HG03159 (cell line): ENCODE measurements around the gene CLSTN2.

Experiments
- ATAC-seq: cut with Tn5 transposase; IDR thresholded peaks from one replicate; pipeline ENCODE4 v1.9.1; 2021; ENCODE audit warnings: mild to moderate bottlenecking, moderate library complexity; ENCODE audit not compliant: unreplicated experiment

CLSTN2 gene

DNA sequence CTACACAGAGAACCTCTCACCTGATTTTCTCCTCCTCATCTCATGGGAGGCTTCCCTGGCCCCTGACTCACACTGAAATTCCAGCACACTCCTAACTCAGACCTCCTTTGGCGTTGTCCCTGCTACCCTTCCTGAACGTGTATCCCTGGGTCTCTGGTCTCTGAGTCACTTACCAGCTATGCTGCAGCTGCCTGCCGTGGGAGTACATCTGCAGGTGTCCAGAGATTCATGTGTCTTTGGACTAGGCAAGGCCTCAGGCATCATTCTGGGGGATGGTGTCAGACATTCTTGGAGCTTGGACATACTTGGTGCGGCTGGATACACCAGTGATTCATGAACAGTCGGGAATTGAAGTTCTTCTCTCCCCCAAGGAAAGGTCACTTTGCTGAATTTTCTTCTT, 594.1 kb downstream of the CLSTN2 start:
- no peak for ATAC-seq

DNA sequence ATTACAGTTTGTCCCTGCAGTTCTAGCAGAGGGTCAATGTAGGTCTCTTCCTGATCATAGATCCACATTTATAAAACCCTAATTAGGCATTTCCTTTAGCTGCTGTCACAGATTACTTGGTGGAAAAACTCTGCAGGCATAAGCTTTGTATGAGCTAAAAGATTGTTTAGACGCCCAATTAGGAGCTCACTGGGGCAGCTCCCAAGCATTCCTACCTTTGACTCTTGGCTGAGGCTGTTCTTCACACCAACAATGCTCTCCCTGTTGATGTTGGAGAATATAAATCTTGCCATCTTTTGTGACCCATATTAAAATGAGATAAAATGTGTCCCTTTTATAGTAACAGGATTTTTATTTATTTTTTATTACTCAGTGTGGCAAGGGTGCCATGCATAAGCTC, 594.6 kb downstream of the CLSTN2 start:
- ATAC-seq, result no peak

DNA sequence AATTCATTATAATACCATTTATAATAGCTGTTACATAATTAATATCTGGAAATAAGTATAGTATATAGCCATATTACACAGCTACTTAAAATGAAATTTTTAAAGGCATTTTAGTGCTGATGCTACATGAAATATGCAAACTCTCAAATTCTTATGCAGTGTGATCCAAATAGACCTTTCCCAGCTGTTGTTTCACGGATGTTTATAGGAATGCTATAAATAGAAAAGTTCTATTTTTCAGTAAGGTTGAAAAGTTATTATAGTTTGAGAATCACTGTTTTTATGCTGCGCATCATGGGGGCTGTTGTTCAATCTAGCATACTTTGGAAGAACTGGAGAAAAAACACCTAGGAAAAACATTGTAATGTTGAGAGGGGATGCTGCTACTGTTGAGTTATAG, 595.1 kb downstream of the CLSTN2 start:
- ATAC-seq, result no peak

DNA sequence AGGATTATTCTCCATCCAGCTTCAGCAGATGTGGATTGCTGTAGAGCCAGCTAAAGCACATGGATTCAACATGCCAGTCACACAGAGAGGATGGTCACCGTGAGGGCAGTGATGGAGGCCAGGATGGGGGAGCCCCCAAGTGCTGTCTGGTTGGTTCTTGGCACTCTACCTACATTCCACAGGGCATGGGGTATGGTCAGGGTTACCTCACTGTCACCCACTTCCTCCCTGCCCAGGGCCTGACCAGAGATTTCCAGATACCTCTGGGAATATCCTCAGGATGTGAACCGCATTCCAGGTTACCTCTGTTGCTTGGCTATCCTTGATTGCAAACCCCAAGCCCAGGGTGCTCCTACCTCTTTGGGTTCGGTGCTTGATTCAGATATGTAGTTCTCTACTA, 595.6 kb downstream of the CLSTN2 start:
- no peak for ATAC-seq

DNA sequence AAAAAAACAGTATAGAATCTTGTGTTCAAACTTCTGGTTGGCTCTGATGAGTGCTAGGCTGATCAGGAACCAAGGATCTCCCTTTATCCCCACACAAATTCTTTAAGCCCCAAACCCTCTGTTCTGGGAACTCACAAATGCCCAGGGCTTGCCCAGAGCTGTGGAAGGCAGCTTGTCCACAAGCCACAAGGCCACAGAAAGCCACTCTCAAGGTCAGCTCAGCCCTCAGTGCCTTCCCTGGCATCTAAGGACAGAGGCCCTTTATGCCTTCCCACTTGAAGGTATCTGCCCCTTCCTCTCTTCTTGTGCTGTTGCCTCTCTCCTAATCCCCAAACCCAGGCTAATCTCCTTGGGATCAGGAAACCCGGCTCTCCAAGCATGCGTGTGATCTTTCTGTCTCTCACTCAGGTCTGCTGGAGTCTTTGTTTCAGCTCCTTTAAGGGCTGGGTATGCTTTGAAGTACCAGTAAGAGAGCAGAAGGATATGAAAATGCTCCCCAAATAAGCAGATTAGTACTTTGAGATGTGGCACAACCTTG, 597.9 kb downstream of the CLSTN2 start:
- no peak for ATAC-seq

DNA sequence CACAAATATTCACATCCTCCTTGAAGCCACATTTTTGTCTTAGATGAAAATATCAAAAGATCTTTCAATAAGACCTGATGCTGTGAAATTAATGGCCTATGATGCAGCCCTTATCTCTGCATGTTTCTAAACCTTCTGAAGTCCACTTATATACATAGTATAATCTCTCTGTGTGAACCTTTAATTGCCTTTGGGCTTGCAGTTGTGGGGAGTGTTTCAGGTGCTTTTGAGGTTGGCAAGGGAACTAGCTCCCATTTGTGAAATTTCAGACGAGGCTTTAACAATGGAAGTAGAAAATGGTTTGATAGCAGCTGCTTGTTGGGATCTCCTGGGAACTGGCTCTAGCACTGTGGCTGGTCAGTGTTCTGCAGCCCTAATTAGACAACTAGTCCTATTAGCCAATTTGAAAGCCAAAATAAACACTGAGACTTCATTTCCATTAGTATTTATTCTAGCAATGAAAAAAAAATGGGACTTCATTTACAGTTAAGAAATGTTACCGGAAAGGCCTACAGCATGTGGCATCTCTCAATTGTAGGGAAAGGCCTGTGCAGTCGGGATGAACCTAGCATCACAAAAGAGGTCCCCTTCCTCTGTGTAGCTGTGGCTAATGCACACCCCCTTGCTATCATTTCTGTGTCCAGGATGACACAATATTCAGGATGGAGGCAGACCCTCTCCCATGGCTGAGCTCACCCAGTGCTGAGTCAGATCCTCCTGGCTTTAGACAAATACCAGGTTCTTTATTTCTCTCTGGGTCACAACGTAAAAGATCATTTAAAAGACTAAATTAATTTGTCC, 602.1 kb downstream of the CLSTN2 start:
- ATAC-seq, result no peak

DNA sequence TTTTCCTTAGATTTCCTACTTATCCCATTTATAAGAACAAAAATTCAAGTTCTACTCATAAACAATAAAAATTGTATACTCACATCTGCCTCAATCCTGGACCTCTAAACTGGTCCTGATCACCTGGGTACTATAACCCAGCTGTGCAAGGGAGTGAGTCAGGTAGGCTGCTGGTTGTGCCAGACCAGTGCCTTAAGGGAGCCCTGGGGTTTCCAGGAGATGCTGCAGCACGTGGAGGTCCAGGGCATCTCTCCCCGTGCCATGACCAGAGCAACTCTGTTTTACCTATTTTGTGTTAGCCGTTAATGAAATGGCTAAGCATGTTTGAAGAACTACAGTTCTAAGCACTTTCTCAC, 602.7 kb downstream of the CLSTN2 start:
- no peak for ATAC-seq

DNA sequence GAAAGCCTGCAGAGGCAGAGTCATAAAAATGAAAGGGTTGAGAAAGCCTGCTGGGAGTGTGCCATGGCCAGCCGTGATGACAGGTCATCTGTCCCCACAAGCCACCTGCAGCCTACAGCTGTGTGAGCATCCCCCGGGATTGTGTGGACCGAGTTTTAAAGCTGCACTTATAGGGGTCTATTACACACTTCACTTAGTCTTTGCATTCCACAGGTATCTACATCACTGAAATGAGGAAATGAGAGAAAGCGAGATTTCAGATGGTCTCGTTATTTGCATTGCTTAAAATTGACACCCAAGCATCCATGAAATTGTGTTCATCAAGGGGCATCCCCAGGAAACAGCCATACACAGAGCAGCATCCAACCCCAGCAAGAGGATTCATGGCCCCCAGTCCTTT, 605.3 kb downstream of the CLSTN2 start:
- ATAC-seq, result peak; percentile 78

DNA sequence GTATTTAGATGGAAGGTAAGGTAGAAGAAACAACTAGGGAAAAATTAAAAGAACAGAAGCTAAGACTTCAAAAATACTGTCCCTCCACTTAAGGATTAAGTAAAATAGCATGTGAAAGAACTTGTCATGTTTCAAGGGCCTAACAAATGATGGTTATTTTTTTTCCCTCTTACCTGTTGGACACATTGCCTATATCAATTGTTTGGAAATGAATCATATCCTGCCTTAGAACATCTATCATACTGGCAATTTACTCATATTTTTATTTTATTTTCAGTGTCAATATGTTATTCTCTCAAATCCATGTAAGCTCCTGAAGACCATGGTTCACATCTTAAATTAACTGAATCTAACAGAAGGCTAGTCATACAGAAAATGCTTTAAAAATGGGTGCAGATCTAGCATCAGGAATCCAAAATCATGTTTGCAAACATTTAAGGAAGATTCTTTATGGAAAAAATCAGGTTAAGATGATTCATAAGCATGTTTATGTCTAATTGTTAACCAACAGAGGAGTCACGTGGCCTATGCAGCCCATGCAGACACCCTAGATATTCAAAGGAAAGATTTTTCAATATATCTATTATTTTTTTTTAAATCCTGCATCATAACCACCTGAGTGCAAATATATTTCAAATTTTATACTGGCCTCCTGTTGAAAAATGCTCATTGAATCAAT, 607.1 kb downstream of the CLSTN2 start:
- no peak for ATAC-seq

DNA sequence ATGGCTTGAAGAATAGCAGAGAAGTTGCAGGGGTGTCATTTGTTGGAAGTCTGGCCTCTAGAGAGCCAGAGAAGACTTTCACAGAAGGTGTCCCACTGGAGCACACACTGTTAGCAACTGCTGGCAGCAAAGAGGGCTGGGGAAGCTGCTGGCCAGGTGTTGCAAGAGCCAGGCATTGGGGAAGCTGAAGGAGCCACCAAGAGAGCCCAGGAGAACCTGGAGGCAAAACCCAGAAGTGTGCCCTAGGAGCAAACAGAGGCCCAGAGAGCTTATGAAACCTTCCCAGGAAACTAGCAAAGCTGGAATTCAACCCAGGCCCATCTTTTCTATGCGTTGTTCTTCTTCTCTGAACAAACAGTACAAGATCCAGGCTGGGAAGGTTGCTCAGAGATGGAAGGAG, 610.2 kb downstream of the CLSTN2 start:
- no peak for ATAC-seq

DNA sequence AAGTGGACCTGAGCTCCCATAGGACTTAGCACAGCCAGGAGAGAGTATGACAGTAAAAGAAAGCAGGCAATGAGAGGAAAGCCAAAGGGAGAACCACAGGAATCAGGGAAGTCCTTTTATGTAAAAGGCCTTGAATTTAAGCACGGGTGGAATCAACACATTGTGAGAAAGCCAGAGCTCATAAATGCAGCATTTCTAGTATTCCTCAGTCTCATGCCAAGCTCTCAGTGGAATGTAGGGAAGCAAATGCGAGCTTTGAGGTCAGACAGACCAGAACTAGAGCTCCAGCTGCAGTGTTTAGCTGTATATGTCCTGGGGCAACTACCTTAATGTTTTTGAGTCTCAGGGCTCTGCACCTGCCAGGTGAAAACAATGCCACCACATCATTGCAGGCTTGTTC, 610.8 kb downstream of the CLSTN2 start:
- no peak for ATAC-seq

DNA sequence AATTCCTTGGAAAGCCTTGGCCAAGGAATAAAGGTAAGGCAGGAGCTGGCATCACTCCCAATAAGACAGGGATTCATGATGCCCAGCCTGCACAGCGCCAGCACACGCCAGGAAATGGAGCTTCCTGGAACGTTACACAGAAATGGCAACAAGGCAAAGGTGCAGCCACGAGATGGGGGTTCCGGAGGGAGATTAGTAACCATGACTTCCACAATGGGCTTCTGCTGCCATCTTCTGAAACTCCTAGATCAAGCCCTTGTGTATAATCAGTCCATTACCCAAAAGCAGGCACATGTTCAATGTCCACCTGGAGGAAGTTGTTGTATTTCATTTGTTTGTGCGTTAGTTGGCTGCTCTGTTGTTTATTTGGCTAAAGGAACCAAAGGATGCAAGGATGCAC, 611.7 kb downstream of the CLSTN2 start:
- no peak for ATAC-seq

DNA sequence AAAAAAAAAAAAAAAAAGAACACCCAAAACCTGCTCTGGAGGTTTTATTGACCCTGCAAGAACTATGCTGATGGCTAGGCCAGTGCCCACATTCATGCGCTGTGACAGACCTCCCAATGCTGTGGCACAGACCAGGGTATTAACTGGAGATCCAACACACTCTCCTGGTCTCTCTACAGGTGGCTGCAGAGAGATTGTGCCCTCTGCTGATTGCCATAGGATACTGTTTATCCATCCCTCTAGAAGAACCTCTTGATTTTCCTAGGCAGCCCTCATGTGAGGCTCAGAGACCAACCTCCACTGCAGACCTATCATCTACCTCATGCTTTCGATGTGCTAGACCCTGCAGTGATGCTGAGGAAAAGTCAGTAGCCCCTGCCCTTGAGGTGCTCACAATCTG, 617.4 kb downstream of the CLSTN2 start:
- no peak for ATAC-seq

DNA sequence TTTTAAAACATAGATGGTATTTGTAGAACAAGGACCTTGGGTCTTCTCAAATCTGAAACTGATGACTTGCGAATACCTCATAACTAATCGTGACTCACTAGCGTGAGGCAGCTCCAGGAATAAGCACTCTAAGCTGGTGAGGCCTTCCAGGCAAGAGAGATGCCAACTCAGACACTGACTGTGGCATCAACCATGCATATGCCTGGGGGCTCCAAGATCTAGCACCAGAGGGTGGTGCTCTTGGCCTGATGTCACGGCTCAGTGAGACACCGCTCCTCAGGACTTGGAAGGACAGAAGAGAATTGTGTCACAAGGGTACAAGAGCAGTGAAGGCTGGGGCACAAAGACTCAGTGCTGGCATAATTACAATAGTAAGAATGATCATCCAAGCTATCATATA, 617.9 kb downstream of the CLSTN2 start:
- ATAC-seq, result no peak

DNA sequence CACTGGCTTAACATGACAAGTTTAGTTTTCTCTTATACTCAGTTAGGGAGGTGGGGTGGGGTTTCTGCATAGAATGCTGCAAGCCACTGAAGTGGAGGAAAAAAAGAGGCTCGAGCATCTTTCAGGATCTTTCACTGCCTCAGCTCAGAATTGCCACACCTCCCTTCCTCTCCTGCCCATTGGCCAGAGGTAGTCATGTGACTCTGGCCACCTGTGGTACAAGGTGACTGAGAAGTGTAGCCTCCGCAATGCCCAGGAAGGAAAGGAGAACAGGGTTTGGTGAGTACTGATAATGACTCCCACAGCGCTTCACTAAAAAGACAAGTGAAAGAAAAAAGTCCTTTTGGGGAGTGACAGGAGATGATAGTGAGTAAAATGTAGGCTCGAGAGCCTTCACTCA, 618.6 kb downstream of the CLSTN2 start:
- no peak for ATAC-seq

DNA sequence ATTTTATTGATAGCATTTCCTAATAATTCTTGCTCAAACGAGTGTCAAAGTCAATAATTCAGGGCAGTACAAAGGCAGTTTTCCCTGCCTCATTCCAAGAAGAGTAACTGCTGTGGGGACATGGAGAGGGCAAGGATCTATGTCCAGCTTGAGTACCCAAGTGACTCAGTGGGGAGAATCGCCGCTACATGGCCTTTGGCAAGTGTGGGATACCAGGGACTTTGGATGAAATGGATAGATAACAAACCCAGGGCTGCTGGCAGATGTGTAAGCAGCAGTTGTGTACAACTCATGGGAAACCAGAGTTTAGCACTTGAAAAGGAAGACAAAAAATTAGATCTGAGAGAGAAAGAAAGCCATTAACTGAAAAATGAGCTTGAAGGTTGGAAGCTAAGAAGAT, 620.7 kb downstream of the CLSTN2 start:
- ATAC-seq, result no peak

DNA sequence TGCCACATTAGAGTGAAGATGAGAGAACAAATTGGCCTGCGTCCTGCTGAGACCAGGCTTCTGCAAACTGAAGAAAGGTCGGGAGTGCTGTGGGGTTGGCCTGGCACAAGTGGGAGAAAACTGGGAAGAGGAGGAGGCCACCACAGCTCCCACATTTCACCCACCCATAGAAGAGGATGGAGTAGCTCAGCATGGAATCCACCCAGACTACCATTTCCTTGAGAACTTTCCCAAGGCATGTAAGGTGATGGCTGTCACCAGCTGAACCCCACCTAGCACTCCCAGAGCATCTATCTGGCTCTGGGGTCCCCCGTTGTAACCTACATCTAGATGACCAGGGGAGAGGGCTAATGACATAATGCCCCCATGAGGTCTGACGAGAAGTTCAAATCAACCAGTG, 622.5 kb downstream of the CLSTN2 start:
- no peak for ATAC-seq

DNA sequence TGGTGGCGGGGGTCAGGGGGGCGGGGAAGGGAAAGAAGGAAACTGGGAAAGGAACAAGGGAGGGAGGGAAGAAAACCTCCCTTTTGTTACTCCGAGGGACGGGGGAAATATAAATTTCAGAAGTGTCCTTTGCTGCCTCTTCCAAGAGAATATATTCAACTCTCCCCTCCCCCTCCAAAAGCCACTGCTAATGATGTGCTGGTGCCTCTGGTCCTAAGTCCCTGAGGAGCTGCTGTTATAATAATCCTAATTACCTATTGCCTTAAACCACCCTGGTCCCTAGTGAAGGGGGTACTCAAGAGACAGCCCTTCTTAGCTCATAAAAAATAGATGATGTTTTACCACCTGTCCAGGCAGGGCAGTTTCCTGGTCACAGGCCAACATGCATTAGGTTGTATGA, 624.6 kb downstream of the CLSTN2 start:
- ATAC-seq, result no peak

DNA sequence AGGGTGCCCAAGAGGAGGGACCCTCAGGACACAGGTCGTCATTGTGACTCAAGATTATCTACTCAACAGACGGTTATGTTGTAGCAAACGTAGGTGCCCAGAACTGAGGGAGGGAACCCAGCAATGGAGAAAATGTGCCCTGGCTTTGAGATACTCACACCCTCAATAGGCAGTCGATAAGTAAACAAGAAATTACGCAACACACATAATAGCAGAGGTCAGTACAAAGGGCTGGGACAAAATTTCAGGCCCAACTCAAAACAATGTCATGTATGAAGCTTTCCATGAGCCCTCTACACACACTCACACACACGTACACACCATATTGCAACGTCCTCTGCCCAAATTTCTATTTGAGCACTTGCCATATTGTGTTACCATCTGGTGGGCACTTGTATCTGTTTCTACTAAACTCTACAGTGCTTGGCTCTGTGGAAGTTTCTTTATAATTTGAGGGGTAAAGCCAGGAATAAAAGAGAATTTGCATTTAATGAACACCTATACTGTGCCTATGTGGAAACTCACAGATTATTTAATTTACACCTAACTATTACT, 628.3 kb downstream of the CLSTN2 start:
- no peak for ATAC-seq

DNA sequence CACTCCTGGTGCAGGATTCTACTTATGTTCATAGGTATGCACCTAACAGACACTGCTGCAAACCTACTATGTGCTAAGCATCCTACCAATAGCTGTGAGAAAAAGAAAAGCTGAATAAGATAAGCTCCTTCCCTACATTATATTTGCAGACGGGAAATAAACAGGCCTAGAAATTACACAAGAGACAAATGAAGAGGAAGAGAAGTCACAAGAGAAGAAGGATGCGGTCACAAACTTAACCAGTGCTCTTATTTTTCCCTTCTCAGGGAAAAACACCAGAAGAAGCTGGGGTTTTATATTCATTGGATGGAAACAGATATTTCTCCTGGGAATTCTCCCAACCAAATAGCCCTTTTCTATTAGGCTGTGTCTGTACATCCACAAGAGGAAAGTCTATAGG, 633.1 kb downstream of the CLSTN2 start:
- ATAC-seq, result no peak

DNA sequence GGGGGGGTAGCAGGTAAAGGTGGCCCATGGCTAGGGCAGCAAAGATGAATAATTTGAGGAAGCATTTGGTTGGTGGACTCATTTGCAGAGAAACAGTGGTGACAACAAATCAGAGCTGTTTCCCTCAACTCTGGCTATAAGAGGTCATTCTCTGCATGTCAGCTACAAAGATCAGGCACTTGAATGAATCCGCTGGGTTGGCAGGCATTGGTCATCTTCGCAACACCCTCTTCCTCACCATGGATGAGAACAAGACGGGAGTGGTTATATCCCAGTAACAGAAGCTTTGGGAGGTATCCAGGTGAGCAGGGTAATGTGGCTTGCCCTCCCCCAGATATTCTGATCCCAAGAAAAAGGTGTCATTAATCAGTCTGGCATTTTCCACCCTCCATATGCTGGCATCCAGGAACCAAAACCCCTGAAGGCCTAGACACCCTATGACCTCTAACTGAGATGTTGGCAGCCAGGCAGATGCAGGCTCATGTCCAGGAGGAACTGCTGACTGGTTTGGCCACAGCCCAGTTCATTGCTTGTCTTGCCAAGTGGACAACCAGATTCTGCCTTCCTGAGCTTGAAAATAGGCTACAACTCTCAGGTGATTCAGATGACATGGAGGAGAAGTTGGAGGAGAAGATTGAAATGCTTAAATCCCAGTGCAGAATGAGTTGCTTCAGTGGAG, 634.0 kb downstream of the CLSTN2 start:
- no peak for ATAC-seq

DNA sequence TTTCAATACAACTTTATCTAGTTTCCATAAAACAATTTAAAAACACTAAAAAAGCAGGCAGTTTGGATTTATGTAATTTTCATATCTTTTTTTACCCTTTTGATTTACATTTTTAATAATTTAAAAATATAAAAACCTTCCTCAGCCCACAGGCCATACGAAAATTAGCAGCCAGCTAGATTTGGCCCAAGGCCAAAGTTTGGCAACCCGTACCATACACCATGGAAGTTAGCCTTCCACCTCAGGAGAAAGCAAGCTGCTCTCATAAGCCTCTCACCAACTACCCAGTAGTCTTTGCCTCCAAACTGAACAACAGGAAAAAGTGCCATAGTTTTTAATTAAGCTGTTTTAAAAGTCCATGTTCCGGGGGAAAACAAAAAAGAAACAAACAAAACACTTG, 635.6 kb downstream of the CLSTN2 start:
- ATAC-seq, result no peak
